AG10803 (cell line): Measurements from ENCODE around the gene GRID1.

Experiments
- DNase-seq: peaks from one replicate; pipeline ENCODE4 v3.0.0; 2010; ENCODE audit warnings: low read depth
- H3K4me3 ChIP-seq: 2 replicates; pipeline ENCODE4 v1.5.1; 2011; ENCODE audit warnings: mild to moderate bottlenecking, low read length, control low read depth
- TF ChIP-seq, protein P1 (sequence below): conservative IDR thresholded peaks from 2 replicates; pipeline ENCODE4 v1.5.1; 2011; ENCODE audit warnings: mild to moderate bottlenecking, low read length, control low read depth, inconsistent platforms

The GRID1 gene

DNA sequence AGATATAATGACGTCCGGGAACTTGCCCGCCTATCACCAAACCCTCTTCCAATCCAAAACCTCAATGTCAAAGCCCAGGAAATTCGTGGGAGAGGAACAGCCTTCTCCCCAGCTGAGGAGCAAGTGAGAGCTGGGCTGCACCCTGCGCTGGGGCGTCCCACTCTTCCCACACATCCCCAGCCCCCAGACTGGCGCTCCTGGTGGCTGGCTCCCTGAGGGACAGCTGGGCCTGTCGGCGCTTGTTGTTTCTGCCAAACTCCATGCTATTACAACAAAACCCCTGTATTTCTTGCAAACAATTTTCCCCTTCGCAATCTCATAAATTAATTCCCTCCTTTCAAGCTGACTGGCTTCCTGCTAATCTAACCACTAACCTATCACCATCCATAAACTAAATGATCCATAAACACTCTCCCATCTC is 53.0 kb downstream of the GRID1 start:
- no peak overlapping the region for H3K4me3 ChIP-seq
- DNase-seq, result no peak
- TF ChIP-seq, protein P1, sequence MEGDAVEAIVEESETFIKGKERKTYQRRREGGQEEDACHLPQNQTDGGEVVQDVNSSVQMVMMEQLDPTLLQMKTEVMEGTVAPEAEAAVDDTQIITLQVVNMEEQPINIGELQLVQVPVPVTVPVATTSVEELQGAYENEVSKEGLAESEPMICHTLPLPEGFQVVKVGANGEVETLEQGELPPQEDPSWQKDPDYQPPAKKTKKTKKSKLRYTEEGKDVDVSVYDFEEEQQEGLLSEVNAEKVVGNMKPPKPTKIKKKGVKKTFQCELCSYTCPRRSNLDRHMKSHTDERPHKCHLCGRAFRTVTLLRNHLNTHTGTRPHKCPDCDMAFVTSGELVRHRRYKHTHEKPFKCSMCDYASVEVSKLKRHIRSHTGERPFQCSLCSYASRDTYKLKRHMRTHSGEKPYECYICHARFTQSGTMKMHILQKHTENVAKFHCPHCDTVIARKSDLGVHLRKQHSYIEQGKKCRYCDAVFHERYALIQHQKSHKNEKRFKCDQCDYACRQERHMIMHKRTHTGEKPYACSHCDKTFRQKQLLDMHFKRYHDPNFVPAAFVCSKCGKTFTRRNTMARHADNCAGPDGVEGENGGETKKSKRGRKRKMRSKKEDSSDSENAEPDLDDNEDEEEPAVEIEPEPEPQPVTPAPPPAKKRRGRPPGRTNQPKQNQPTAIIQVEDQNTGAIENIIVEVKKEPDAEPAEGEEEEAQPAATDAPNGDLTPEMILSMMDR, result no peak

DNA sequence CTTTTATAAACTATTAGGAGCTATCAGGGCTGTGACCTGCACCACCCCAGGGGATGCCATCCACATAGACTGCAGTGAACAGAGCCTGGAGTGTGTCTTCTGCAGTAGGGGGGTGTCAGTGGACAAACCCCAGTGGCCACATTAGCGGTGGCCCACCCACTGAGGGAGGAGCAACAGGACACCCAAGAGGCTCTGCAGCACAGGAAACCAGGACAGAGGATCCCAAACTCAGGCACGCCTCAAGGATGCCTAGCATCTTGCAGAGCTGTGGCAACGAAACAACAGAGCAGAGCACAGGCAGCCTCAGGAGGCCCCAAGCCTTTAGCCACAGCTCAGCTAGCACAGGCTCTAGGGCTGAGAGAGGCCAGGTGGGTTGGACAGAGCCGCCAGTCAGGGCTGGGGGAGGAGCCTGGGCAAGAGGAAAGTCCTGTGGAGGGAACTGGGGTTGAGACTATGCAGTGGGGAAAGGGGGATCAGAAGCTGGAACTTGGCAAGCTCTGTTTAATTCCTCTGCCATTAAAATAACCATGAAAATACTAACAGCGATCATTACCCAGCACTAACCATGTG is 53.8 kb downstream of the GRID1 start:
- no peak overlapping the region for H3K4me3 ChIP-seq
- DNase-seq, result no peak
- TF ChIP-seq, protein P1, result no peak

DNA sequence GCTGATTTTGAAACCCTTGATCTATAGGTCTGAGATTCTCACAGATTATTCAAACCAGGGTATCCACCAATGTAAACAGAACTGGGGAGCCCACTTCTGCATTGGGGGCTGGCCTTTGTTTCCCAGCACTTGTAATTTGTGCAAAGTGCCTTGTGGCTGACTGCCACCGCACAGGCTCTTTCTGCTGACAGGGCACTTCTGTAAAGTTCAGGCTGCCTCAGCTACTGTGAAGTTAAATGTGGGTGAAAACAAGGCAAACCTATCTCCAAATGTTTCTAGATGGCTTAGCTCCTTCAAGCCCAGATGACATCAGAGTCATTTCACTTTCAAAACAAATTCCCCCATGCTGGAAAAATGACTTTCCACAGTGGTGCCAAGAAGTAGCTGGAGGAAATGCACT is 54.7 kb downstream of the GRID1 start:
- H3K4me3 ChIP-seq, result no peak overlapping the region
- DNase-seq, result no peak
- TF ChIP-seq, protein P1, result no peak

DNA sequence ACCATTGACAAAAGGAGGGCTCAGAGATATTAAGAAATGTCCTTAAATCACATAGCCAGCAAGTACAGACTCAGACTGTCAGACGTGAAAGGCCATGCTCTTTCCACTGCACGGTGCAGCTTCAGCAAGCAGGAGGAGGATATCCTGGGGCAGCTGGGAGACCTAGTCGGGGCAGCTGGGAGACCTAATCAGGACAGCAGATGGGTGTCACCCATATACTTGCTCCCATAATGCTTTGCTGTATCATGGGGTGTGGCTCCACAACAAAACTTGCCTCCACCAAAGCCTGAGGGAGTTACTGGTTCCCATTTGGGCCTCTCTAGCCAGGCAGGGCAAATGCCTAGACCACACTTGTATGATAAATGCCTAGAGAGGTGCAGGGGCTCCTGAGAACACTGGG is 55.4 kb downstream of the GRID1 start:
- TF ChIP-seq, protein P1, result no peak
- DNase-seq, result no peak
- no peak overlapping the region for H3K4me3 ChIP-seq

DNA sequence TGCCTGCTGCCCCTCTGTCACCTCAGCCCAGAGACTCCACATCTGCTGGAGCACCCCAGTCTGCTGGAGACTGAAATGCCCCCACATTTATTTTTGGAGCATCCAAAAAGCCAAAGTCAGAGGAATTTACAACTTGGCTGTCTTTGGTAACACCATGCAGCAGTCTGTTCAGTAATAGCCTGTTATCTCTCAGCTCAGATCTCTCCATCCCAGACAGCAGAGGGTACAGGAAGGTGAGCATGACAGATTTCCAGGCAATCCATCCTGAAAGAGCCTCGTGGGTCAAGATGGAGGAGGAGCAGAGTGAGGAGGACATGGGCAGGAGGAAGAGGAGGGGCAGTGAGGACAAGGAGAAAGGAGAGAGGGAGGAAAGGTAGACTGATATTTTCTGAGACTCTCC is 55.9 kb downstream of the GRID1 start:
- H3K4me3 ChIP-seq, result no peak overlapping the region
- TF ChIP-seq, protein P1, result no peak
- DNase-seq, result no peak

DNA sequence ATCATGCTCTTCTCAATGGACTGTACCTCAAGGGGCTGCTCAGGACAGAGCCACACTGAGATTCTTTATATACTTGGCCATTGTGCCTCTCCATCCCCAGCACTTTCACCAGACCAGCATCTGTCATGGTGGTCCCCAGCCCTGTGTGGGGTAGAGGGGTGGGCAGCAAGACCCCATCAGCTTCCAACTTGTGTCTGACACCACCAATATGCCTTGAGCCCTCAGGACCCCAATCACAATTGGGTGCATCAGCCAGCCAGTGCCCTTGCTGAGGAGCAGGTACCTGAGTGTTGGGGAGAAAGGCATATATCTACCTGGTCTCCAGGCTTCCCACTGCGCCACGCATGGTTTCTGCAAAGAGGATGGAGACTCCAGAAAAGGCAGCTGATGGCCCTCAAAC is 56.3 kb downstream of the GRID1 start:
- TF ChIP-seq, protein P1, result no peak

DNA sequence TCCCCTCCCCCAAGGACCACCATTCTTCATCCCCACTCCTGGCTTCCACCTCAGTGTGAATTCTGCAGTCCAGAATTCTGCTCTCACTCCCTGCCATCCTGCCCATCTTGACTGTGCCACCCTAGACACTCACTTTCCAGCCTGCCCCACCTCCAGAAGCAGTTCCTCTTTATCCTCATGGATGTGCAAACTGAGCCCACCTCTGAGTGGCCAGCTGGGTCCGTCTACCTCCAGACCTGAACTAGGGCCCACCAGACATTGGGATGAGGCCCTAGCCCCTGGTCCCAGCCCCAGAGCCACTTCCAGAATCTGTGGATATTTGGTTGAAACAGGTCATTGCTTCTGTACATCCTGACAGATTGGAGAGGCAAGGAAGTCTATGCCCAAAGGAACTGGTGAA is 58.5 kb downstream of the GRID1 start:
- TF ChIP-seq, protein P1, result no peak
- H3K4me3 ChIP-seq, result no peak overlapping the region
- DNase-seq, result no peak

More for the DNA sequence above, 56.3 kb downstream of the GRID1 start:
- DNase-seq, result no peak
- no peak overlapping the region for H3K4me3 ChIP-seq
